ENCODE data around the gene KCNJ6.

Gene KCNJ6

GRCh38 chr21:37808261-37808660, 108.0 kb downstream of the KCNJ6 start:
- no peak for DNase-seq

- DNase-seq = no peak
These were observed 111.0 kb downstream of the KCNJ6 start for GRCh38 chr21:37805266-37805665.

- DNase-seq = no peak
These were observed 112.3 kb downstream of the KCNJ6 start for GRCh38 chr21:37804001-37804400.

GRCh38 chr21:37803101-37803651, 113.1 kb downstream of the KCNJ6 start:
- DNase-seq = no peak

- no peak for DNase-seq
These were observed 115.7 kb downstream of the KCNJ6 start for GRCh38 chr21:37800456-37801061.

GRCh38 chr21:37800057-37800455, 116.2 kb downstream of the KCNJ6 start:
- no peak for DNase-seq

- DNase-seq = no peak
These were observed 116.8 kb downstream of the KCNJ6 start for GRCh38 chr21:37799211-37800056.

GRCh38 chr21:37797403-37797802, 118.9 kb downstream of the KCNJ6 start:
- no peak for DNase-seq

GRCh38 chr21:37796011-37796410, 120.2 kb downstream of the KCNJ6 start:
- no peak for DNase-seq

- DNase-seq = no peak
These were observed 122.6 kb downstream of the KCNJ6 start for GRCh38 chr21:37793660-37794059.

- no peak for DNase-seq
These were observed 124.2 kb downstream of the KCNJ6 start for GRCh38 chr21:37792046-37792445.

GRCh38 chr21:37790905-37791304, 125.4 kb downstream of the KCNJ6 start:
- no peak for DNase-seq

GRCh38 chr21:37788503-37788902, 127.8 kb downstream of the KCNJ6 start:
- no peak for DNase-seq

GRCh38 chr21:37787456-37787855, 128.8 kb downstream of the KCNJ6 start:
- DNase-seq = no peak

GRCh38 chr21:37784591-37785318, 131.5 kb downstream of the KCNJ6 start:
- no peak for DNase-seq

- no peak for DNase-seq
These were observed 133.2 kb downstream of the KCNJ6 start for GRCh38 chr21:37783016-37783415.

GRCh38 chr21:37780991-37781983, 135.0 kb downstream of the KCNJ6 start:
- DNase-seq = no peak

- no peak for DNase-seq
These were observed 145.1 kb downstream of the KCNJ6 start for GRCh38 chr21:37771181-37771580.

- DNase-seq = no peak
These were observed 145.8 kb downstream of the KCNJ6 start for GRCh38 chr21:37770461-37770860.

GRCh38 chr21:37769656-37770055, 146.6 kb downstream of the KCNJ6 start:
- DNase-seq = no peak

- no peak for DNase-seq
These were observed 148.3 kb downstream of the KCNJ6 start for GRCh38 chr21:37767984-37768383.

- no peak for DNase-seq
These were observed 150.1 kb downstream of the KCNJ6 start for GRCh38 chr21:37766129-37766528.

Measured in DMS79 (cell line).